NOMO-1 treated with dmso at 0.1 percent for 144 hours (cell line): ENCODE results near the gene HES6.

Source experiments
- DNase-seq: peaks from one replicate; lab custom pipeline; 2025; ENCODE audit not compliant: unreplicated experiment; lab: John Stamatoyannopoulos, UW

Gene HES6

GRCh38 chr2:238237431-238238135, 2.3 kb downstream of the HES6 start:
- no peak for DNase-seq

GRCh38 chr2:238236571-238236970, 3.3 kb downstream of the HES6 start:
- DNase-seq = no peak

GRCh38 chr2:238235856-238236255, 4.0 kb downstream of the HES6 start:
- DNase-seq = no peak

GRCh38 chr2:238235331-238235732, 4.5 kb downstream of the HES6 start:
- DNase-seq = peak; percentile 43

GRCh38 chr2:238233625-238234024, 6.2 kb downstream of the HES6 start:
- DNase-seq = peak; percentile 17

- DNase-seq = no peak
Measured at GRCh38 chr2:238231809-238232208, 8.0 kb downstream of the HES6 start.

- peak; percentile 80 for DNase-seq
Measured at GRCh38 chr2:238231251-238231793, 8.5 kb downstream of the HES6 start.

- DNase-seq = no peak
Measured at GRCh38 chr2:238230699-238231098, 9.1 kb downstream of the HES6 start.

- no peak for DNase-seq
Measured at GRCh38 chr2:238228700-238229099, 11.1 kb downstream of the HES6 start.

- no peak for DNase-seq
Measured at GRCh38 chr2:238227587-238228032, 12.2 kb downstream of the HES6 start.

GRCh38 chr2:238226698-238227586, 12.9 kb downstream of the HES6 start:
- DNase-seq = no peak

- DNase-seq = no peak
Measured at GRCh38 chr2:238225911-238226697, 13.7 kb downstream of the HES6 start.

- DNase-seq = no peak
Measured at GRCh38 chr2:238225121-238225520, 14.7 kb downstream of the HES6 start.

GRCh38 chr2:238224356-238225035, 15.3 kb downstream of the HES6 start:
- no peak for DNase-seq

GRCh38 chr2:238220892-238221521, 18.8 kb downstream of the HES6 start:
- no peak for DNase-seq

- no peak for DNase-seq
Measured at GRCh38 chr2:238220274-238220891, 19.5 kb downstream of the HES6 start.

- DNase-seq = no peak
Measured at GRCh38 chr2:238216651-238217184, 23.1 kb downstream of the HES6 start.

GRCh38 chr2:238207006-238207405, 32.8 kb downstream of the HES6 start:
- DNase-seq = no peak

GRCh38 chr2:238203973-238204683, 35.7 kb downstream of the HES6 start:
- DNase-seq = peak; percentile 7
